Panc1 (cell line): ENCODE measurements around the gene NPIPB6.
A peak's percentile ranks its signal among the peaks of the same experiment; 100 is the strongest.

ENCODE experiments used
- CTCF ChIP-seq: fragments of 450-650 bp; IDR thresholded peaks from 2 replicates; pipeline ENCODE4 v1.5.1; 2017; ENCODE audit warnings: mild to moderate bottlenecking
- POLR2AphosphoS5 ChIP-seq: IDR thresholded peaks from 2 replicates; pipeline ENCODE4 v1.6.1; 2012; ENCODE audit warnings: mild to moderate bottlenecking, low read depth, low read length, moderate library complexity
- REST ChIP-seq, 2 experiments: IDR thresholded peaks; 2 replicates each; pipeline ENCODE4 v1.6.1; 2011 to 2012; ENCODE audit warnings: low read depth in 2 of 2, control low read depth in 1 of 2, low read length in 1 of 2, mild to moderate bottlenecking in 1 of 2, moderate library complexity in 1 of 2; ENCODE audit not compliant: insufficient read depth in 1 of 2
- TCF7L2 ChIP-seq: IDR thresholded peaks from 2 replicates; pipeline ENCODE4 v1.6.1; 2011; ENCODE audit warnings: mild to moderate bottlenecking, low read depth, low read length, inconsistent platforms

GRCh38 chr16:28326881-28327610 is 36.3 kb downstream of the NPIPB6 start:
- peak; percentile 92 for TF ChIP-seq CTCF
- TF ChIP-seq TCF7L2: no peak
- no peak for TF ChIP-seq POLR2AphosphoS5
- no peak for TF ChIP-seq REST (IDR thresholded peaks at IDR 0.05; ENCODE audit: insufficient read depth in 1 of 2, low read depth in 2 of 2, low read length in 1 of 2)
